Measurements from ENCODE around the gene POTEC.
"Not testable (repeated sequence)": the region's sequence is repeated elsewhere in the genome, so short reads cannot be mapped to it uniquely, and the experiment has no call there.

GRCh38 chr18:14531659-14532058, 11.7 kb downstream of the POTEC start:
- not testable (repeated sequence) for TF ChIP-seq JUND (IDR thresholded peaks at IDR 0.05; ENCODE audit: low read depth, low read length); PBX3 (IDR thresholded peaks at IDR 0.05; ENCODE audit: insufficient replicate concordance, low read depth, low read length); RAD21 (IDR thresholded peaks at IDR 0.05; ENCODE audit: insufficient read depth, low read depth, low read length); YY1 (IDR thresholded peaks at IDR 0.05; ENCODE audit: low read depth, low read length); EP300 (IDR thresholded peaks at IDR 0.05; ENCODE audit: borderline replicate concordance in 1 of 2, control insufficient read depth in 1 of 2, low read depth in 2 of 2, low read length in 2 of 2); CEBPB (IDR thresholded peaks at IDR 0.05; ENCODE audit: borderline replicate concordance in 1 of 2, low read depth in 2 of 2, low read length in 2 of 2); POLR2AphosphoS2 (IDR thresholded peaks at IDR 0.05; ENCODE audit: low read depth, low read length); ATF2 (IDR thresholded peaks at IDR 0.05; ENCODE audit: low read length)
- TF ChIP-seq, protein P1, sequence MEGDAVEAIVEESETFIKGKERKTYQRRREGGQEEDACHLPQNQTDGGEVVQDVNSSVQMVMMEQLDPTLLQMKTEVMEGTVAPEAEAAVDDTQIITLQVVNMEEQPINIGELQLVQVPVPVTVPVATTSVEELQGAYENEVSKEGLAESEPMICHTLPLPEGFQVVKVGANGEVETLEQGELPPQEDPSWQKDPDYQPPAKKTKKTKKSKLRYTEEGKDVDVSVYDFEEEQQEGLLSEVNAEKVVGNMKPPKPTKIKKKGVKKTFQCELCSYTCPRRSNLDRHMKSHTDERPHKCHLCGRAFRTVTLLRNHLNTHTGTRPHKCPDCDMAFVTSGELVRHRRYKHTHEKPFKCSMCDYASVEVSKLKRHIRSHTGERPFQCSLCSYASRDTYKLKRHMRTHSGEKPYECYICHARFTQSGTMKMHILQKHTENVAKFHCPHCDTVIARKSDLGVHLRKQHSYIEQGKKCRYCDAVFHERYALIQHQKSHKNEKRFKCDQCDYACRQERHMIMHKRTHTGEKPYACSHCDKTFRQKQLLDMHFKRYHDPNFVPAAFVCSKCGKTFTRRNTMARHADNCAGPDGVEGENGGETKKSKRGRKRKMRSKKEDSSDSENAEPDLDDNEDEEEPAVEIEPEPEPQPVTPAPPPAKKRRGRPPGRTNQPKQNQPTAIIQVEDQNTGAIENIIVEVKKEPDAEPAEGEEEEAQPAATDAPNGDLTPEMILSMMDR (IDR thresholded peaks at IDR 0.05 in 2 of 3, conservative IDR thresholded peaks at IDR 0.05 in 1 of 3; ENCODE audit: control insufficient read depth in 2 of 3, extremely low read depth in 1 of 3, insufficient read depth in 1 of 3, low read depth in 3 of 3, low read length in 3 of 3) = not testable (repeated sequence)

Measured in GM12878 (cell line).